ENCODE results near the gene UCP2.

DNA sequence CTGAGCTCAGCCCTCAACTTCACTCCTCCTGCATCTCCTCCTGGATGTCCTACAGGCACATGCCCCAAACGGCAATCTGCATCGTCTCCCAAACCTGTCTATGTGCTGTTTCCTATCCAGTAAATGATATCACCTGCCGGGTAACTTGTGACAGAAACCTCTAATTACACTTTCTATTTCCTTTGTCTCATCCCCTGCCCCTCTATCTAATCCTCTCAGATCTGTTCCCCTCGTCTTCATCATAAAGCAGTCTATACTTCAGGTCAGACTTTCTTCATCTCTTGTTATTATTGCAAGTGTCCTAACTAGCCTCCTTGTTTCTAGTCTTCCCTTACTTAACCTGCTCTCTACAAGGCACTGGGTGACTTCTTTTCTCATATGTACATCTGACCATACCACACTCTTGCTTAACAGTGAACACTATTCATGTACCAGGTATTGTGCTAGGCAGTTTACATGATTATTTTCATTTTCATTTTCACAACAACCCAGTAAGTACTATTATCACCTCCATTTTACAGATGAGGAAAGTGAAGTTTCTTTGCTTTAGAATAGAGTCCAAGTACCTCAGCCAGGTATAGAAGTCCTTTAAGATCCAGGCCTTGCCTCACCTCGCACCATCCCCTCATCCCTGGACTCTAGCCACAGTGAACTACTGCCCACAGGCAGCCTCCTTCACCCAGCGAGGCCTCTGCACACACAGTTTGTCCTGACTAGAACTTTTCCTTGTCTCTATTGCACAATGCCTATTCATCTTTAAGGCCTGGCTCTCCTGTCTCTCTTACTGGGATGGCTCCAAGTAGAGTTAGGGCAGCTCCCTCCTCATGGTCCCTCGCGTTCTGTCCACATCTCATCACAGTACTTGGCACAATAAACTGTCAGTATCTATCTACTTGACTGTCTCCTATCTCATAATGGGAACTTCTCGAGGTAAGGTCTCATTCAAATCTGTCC is 48.4 kb upstream of the UCP2 start:
- TF ChIP-seq EZH2 (IDR thresholded peaks at IDR 0.05; ENCODE audit: borderline replicate concordance, low read depth, low read length, severe bottlenecking) (no peak), POLR2A (IDR thresholded peaks at IDR 0.05; ENCODE audit: low read depth, low read length) (no peak)
- TF ChIP-seq, protein P1, sequence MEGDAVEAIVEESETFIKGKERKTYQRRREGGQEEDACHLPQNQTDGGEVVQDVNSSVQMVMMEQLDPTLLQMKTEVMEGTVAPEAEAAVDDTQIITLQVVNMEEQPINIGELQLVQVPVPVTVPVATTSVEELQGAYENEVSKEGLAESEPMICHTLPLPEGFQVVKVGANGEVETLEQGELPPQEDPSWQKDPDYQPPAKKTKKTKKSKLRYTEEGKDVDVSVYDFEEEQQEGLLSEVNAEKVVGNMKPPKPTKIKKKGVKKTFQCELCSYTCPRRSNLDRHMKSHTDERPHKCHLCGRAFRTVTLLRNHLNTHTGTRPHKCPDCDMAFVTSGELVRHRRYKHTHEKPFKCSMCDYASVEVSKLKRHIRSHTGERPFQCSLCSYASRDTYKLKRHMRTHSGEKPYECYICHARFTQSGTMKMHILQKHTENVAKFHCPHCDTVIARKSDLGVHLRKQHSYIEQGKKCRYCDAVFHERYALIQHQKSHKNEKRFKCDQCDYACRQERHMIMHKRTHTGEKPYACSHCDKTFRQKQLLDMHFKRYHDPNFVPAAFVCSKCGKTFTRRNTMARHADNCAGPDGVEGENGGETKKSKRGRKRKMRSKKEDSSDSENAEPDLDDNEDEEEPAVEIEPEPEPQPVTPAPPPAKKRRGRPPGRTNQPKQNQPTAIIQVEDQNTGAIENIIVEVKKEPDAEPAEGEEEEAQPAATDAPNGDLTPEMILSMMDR (IDR thresholded peaks at IDR 0.05; ENCODE audit: extremely low read depth in 1 of 2, insufficient read depth in 1 of 2, low read depth in 1 of 2, low read length in 2 of 2), result no peak
